Cerebellar cortex (tissue), 1 donor: ENCODE data around the gene DHRS11.

Source experiments
- DNase-seq: peaks from one replicate; pipeline ENCODE4 v3.0.0-alpha.2; 2015; ENCODE audit warnings: low spot score

Gene DHRS11

GRCh38 chr17:36591434-36592315 lies at the start of gene DHRS11:
Gene DHRS11, plus strand, starts transcription at chr17:36591879. Its CDS starts 131 bp downstream, at chr17:36592010.
- DNase-seq = peak; percentile 71

DNA sequence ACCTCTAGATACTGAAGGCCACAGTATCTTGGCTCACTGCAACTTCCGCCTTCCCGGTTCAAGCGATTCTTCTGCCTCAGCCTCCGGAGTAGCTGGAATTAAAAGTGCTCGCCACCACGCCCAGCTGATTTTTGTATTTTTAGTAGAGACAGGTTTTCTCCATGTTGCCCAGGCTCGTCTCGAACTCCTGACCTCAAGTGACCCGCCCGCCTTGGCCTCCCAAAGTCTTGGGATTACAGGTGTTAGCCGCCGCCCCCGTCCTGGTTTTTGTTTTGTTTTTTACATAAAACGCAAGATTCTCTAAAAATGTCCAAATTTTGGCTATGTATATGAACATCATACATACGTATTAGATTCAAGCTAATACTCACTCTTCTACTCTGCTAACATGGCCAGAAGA lies 48.9 kb upstream of the DHRS11 start:
- no peak for DNase-seq

DNA sequence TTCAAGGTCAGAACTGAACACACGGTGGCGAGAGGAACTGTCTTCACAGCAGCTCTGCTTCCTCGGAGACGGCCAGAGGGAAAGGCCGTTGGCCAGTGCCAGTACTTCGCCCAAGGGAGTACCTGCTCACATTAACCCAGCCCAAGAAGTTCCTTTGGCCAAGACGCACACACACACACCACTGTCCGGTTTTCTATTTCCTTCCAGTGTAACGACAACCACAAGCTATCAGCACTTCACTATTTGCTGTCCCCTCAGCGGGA lies 47.7 kb upstream of the DHRS11 start:
- DNase-seq = peak; percentile 60

DNA sequence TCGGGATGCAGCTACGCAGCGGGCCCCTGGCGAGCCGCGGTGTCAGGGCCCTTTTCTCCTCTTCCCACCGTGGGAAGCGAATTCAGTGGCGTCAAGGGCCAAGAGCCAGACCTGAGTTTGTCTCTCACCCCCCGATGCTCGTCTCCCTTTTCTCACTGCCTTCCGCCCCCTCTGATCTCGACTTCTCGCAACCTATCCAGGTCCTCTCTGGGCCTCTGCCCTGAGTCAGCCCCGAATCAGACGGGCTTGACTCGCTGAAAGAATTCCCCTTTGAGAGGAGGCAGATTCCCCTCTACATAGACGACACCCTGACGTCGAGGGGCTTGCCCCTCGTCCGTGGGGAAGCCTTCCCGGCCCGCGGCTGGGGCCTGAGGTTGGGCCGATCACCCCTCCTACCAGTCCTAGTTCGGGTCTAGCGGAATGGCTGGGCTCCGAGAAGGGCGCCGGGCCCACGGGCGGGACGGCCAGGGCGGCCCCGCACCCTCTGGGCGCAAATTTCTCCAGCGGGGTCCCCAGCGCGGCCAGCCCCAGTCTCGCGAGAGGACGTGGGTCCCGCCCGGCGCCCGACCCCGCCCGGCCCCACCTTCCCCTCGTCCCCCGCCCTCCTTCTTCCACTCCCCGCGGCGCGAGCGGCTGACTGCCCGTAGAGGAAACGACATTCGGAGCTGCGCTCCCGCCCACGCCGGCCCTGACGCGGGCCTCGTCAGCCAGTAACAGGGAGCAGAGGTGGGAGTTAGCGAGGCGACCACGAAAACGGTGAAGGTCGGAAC lies 47.2 kb upstream of the DHRS11 start, which contains the start of gene GGNBP2:
GGNBP2 (plus strand) TSS at position 613 of the 770 bp plus-strand sequence. CDS start 806 bp downstream, outside the sequence.
- peak; percentile 92 for DNase-seq

DNA sequence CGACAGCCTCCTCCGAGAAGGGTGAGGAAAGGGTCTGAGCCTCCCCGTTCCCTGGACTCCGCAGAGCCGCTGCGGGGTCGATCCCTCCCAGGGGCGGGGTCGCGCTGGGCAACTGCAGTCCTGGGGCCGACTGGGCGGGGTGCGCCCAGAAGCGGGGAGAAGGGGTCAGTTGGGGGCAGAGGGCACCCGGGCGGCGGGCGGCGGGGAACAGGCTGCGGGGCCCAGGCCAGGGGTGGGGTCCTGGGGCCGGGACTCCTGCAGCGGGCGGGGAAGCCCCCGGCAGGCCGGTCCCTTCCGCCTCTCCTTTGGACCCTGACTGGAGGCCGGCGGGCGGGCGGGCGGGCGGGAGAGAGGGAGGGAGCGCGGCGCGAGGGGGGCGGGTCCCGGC lies 46.6 kb upstream of the DHRS11 start:
- no peak for DNase-seq

- DNase-seq = peak; percentile 94
These were observed 45.9 kb upstream of the DHRS11 start for GRCh38 chr17:36545465-36546417.

DNA sequence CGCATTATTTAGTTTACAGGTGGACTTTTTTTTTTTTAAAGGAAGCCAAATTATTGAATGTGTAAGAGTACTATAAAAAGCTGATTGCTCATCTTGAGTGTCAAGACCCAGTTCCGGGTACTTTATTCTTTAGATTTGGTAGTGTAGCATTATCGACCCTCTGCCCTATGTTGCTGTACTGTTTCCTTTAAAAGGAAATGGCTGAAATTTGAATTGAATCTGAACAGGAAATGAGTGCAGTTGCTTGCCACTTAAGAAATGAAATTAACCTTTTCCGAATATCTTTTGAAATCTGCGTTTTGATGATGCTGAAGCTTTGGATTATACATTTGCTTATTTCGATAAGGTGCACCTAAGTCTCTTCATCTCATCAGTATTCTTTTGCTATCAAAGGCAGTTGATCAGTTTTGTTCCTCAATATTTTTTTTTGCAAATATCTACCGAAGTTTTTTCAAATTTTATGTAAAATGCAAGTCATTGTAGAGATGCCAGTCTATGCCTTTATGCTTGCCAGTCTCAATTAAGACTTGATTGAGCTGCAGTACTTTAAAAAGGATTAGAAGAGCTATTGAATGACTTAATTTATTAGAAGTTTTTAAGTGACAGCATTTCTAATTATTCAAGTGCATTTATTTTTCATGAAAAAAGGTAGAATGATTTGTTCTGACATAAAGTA lies 45.1 kb upstream of the DHRS11 start:
- no peak for DNase-seq

DNA sequence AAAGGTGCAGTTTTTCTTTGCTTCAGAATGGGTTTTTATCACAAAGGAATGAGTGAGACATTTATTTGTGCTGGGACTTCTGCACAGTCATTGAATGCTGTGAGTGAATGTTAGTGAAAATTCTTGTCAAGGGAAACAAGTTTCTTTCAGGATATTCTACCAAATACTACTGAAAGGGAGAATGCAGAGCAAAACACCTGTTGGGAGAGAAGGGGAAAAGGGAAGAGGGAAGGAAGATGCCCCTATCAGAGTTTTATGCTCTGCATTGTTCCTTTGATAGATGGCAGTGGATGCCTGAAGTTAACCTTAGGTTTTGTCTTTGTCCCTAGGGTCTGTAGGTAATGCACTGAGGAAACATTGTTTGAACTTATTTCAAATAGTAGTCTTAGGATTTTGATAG lies 43.9 kb upstream of the DHRS11 start:
- DNase-seq = no peak

DNA sequence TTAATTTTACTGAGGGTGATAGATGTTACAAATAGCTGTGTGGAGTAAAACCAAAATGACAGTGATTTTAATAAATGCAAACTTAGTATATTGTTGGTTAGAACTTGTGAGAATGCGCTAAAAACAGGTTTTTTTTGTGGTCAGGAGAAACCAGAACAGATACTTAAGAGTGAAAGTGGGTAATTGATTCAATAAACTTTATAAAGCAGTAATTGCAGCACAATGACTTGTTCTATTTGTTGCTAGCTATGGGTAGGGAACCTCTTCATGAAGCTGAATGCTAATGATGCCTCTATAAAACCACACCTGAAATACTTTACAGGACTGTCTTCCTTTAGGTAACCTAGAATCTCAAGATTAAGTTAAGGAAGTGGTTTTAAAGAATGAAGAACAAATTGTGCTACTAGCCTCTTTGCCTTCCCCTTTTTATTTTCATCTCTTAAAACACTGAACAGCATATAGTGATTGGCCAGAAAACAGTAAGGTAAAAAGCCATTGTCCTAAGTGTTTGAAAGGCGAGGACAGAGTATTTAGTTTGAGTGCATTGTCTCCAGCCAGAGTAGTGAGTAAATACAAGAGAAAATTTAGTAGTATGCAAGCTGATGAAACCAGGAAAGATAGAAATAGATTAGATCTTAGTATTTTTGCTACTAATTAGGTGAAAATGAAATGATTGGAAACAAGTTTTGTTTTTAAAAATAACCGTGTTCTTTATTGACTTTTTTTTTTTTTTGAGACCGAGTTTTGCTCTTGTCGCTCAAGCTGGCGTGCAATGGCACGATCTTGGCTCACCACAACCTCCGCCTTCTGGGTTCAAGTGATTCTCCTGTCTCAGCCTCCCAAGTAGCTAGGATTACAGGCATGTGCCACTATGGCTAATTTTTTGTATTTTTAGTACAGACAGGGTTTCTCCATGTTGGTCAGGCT lies 40.9 kb upstream of the DHRS11 start:
- DNase-seq = no peak

DNA sequence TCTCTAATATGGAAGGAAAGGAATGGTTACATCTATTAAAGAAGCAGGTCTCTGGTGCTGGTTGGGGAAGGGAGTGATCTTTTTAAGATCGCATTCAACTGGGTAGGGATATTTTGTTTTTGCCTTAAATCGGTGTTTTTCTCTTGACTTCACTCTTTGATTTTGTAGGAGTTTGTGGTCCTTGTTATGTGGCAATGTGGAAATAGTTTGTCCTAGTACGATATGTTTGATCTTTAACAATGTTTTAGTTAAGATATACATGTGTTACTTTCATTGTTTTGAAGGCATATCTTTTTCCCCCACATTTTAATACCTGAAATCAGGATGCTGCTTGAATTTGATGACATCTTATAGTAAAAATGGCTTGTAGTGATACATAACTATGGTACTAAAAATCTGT lies 38.2 kb upstream of the DHRS11 start:
- no peak for DNase-seq

DNA sequence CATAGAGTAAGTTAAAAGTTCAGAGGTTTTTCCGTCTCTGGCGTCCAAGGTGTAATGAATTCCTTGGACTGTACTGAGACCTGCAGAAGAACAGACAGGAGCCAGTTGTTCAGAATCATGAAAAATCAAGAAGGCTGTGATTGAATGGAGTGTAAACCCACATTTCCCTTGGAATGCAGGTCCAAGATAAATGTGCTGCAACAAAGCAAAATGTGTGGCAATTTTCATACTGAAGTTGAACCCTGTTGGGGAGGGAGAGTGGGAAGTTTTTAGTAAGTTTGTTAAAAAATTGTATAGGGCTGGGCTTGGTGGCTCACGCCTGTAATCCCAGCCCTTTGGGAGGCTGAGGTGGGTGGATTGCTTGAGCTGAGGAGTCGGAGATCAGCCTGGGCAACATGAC lies 25.6 kb upstream of the DHRS11 start:
- no peak for DNase-seq

- DNase-seq = no peak
These were observed 16.7 kb upstream of the DHRS11 start for GRCh38 chr17:36575028-36575427.

DNA sequence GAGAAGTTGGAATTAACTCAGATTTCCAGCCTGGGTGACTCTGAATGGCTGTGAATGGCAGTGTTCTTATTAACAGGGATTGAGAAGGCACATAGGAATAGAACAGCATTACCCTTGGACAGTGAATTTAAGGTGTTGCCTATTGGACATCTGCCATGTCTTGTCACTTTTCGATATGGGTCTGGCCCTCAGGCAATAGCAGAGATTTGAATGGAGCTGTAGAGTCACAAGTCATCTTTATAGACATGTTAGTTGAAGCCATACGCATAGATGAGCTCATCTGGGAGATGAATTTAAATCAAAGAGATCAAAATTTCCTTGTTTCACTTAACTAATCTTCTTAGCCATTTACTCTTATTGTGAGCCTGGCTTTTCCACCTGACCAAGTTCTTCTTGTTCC lies 14.9 kb upstream of the DHRS11 start:
- DNase-seq = no peak

GRCh38 chr17:36578671-36579070 lies 13.0 kb upstream of the DHRS11 start:
- no peak for DNase-seq

- DNase-seq = no peak
These were observed 7.9 kb upstream of the DHRS11 start for GRCh38 chr17:36583787-36584186.

- DNase-seq = no peak
These were observed 5.5 kb upstream of the DHRS11 start for GRCh38 chr17:36586138-36586537.

GRCh38 chr17:36590082-36590481 lies 1.6 kb upstream of the DHRS11 start:
- DNase-seq = no peak

GRCh38 chr17:36592316-36592715 lies 637 bp downstream of the DHRS11 start:
- DNase-seq = no peak

DNA sequence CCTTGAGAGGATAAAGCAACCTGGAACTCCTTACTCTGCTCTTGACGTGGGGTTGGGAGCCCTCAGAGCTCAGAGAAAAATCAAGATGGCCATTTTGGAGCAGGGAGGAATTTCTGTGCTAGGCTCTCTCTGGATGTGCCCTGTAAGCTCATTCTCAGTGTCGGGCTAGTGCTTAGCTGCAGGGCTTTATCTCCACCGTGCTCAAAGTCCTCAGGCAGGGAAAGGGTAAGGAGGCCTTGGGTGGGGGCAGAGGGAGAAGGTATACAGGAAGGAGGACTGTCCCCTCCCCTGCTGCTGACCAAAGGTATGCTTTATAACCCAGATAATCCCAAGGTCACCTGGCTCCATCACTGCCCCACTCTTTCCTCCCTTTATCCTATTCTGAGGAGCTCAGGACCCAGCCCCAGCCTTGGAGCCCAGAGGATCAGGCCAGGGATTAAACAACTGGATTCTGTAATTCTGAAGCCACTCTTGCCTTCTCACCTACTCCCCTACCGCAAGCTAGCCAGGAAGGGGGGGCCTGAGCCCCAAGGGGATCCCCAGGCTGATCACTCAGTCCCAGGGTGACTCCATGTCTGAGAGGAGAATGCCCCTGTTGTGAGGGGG lies 1.1 kb downstream of the DHRS11 start:
- DNase-seq = no peak

GRCh38 chr17:36593656-36594316 lies 2.1 kb downstream of the DHRS11 start:
- DNase-seq = no peak
